Measurements from ENCODE around the gene RGMA.

Gene RGMA

DNA sequence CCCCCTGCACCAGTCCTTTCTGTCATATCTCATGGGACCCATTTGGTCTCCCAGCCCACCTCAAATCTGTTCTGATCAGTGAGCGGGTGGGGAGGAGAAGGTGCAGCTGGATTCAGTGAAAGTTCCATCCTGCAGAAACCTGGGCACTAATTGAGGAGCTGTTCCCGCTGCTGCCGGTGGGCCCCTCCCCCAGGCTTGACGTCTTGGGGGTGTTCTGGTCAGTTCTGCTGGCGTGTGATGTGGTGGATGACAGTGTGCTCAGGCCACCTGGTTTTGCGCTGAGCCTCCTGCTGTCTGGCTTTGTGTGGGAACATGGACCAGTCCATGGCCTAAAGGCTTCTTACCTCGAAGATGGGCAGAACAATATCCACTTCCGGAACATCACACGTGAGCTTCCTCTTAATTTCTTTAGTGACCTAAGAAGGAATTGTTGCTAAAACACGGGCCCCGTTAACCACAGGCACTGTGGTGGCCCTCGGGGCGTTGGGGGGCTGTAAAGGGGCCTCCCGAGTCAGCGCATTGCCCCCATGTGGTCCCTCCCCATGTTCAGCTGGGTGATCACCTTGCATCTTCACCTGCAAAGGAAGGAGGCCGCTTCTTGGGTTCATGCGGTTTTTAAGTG is 59.7 kb downstream of the RGMA start:
- DNase-seq: no peak
- Histone ChIP-seq H3K27ac (no peak overlapping the region), H3K36me3 (replicated peaks) (peaks cover 41% of the 10 kb centered on the region), H3K4me3 (ENCODE audit: low read depth, low read length) (no peak overlapping the region), H3K27me3 (replicated peaks) (no peaks in the 10 kb centered on the region)
- TF ChIP-seq, protein P1, sequence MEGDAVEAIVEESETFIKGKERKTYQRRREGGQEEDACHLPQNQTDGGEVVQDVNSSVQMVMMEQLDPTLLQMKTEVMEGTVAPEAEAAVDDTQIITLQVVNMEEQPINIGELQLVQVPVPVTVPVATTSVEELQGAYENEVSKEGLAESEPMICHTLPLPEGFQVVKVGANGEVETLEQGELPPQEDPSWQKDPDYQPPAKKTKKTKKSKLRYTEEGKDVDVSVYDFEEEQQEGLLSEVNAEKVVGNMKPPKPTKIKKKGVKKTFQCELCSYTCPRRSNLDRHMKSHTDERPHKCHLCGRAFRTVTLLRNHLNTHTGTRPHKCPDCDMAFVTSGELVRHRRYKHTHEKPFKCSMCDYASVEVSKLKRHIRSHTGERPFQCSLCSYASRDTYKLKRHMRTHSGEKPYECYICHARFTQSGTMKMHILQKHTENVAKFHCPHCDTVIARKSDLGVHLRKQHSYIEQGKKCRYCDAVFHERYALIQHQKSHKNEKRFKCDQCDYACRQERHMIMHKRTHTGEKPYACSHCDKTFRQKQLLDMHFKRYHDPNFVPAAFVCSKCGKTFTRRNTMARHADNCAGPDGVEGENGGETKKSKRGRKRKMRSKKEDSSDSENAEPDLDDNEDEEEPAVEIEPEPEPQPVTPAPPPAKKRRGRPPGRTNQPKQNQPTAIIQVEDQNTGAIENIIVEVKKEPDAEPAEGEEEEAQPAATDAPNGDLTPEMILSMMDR (IDR thresholded peaks at IDR 0.05; ENCODE audit: low read depth, low read length, missing control alignments): no peak
- in situ Hi-C loops (cut with HindIII; ENCODE audit: low pct_ligation_motif_present, low sequenced_read_pairs): no loop called here

DNA sequence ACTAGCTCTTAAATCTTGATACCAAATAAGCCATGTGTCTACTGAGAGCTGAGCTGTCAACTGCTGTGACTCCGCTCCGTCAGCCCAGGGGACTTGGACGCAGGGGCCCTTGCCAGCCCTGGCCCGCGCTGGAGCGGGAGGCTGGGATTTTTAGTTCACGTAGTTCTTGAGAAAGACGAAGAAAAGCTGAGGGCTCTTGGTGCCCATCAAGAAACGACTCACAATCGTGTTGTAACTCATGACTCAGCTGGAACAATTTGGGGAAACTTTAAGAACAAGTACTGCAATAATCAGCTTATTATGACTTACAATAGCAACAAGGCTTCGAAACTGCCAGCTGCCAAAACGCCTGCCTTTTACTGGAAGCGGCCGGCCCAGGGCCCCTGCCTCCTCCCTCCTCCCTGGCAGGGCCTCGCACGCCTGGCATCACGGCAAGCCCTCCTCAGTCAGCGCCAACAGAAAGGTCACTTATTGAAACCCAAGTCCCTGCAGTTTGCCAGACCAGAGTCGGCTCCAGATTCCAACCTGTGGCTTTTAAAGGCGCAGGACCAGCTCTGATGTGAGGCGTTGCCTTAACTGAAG is 60.3 kb downstream of the RGMA start:
- peaks cover 43% of the 10 kb centered on the region for H3K36me3 ChIP-seq (replicated peaks)
- peak; percentile 28 for DNase-seq
- H3K4me3 ChIP-seq (ENCODE audit: low read depth, low read length): no peak overlapping the region
- TF ChIP-seq, protein P1 (IDR thresholded peaks at IDR 0.05; ENCODE audit: low read depth, low read length, missing control alignments): no peak
- in situ Hi-C loops (cut with HindIII; ENCODE audit: low pct_ligation_motif_present, low sequenced_read_pairs): no loop called here
- H3K27me3 ChIP-seq (replicated peaks): no peaks in the 10 kb centered on the region
- no peak overlapping the region for H3K27ac ChIP-seq

DNA sequence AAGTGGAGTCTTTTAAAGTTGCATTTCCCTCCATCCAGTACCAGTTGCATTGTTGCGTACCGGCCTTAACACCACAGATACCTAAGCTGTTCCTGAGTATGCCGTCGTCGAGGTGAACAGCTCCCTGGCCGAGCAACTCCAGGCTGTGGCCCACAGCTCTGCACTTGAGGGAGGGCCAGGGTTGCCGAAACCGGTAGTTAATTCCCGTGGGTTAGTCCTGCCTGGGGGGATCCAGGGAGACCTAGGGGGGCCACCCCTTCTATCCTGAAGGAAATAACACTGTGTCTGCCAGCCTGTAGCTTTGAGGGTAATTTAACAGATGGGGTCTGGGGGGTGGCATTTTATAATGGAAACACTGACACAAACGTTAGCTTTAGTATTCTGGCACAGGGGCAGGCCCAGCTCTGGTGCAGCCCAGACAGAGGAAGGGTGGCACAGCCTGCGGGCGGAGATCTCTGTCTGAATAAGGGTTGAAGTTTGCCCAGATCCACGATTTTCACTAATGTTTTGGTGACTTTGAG is 60.8 kb downstream of the RGMA start:
- TF ChIP-seq, protein P1 (IDR thresholded peaks at IDR 0.05; ENCODE audit: low read depth, low read length, missing control alignments): no peak
- in situ Hi-C loops (cut with HindIII; ENCODE audit: low pct_ligation_motif_present, low sequenced_read_pairs): no loop called here
- DNase-seq: no peak
- Histone ChIP-seq H3K36me3 (replicated peaks) (peaks cover 46% of the 10 kb centered on the region), H3K27ac (no peak overlapping the region), H3K4me3 (ENCODE audit: low read depth, low read length) (no peak overlapping the region), H3K27me3 (replicated peaks) (no peaks in the 10 kb centered on the region)

DNA sequence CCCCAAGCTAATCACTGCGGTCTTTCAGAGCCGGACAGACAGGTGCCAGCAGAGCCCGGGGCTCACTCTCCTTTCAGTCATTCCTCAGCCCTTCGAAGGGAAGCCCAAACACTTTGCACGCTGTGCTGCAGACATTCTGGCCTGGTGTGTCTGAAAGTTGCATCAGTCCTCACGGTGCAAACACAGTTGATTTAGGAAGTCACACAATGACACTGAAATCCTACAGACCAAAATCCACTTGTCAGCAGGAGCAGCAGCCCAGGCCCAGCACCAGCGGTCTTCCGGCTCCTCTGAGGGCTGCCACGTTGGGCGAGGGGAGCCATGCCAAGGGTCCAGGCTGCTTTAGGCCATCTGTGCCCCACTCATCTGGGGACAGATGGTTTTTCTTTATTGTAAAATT is 61.6 kb downstream of the RGMA start:
- in situ Hi-C loops (cut with HindIII; ENCODE audit: low pct_ligation_motif_present, low sequenced_read_pairs): no loop called here
- DNase-seq: no peak
- Histone ChIP-seq H3K4me3 (ENCODE audit: low read depth, low read length) (no peak overlapping the region), H3K27me3 (replicated peaks) (no peaks in the 10 kb centered on the region), H3K36me3 (replicated peaks) (peaks cover 54% of the 10 kb centered on the region), H3K27ac (no peak overlapping the region)
- TF ChIP-seq, protein P1 (IDR thresholded peaks at IDR 0.05; ENCODE audit: low read depth, low read length, missing control alignments): no peak

DNA sequence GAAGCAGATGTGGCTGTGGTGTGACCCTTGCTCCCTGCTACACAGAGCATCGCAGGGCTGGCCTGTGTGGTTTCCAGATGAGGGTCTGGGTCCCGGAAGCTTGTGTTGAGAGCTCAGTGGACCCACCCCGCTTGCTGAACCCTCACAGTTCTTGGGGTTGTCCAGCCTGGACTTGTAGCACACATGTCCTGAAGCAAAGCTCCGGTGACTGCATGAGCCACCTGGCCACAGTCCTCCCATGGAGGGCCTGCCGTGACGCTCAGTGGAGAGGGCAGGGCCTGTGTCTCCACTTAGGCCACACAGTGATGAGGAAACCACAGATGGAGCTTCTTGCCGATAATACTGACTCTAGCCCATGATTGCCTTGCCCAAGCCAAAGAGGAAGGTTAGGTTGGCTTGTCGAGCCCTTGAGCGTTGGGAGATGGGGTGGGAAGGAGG is 62.6 kb downstream of the RGMA start:
- no peak for DNase-seq
- H3K27me3 ChIP-seq (replicated peaks): no peaks in the 10 kb centered on the region
- no peak overlapping the region for H3K4me3 ChIP-seq (ENCODE audit: low read depth, low read length)
- H3K36me3 ChIP-seq (replicated peaks): peaks cover 64% of the 10 kb centered on the region
- in situ Hi-C loops (cut with HindIII; ENCODE audit: low pct_ligation_motif_present, low sequenced_read_pairs): no loop called here
- no peak overlapping the region for H3K27ac ChIP-seq
- TF ChIP-seq, protein P1 (IDR thresholded peaks at IDR 0.05; ENCODE audit: low read depth, low read length, missing control alignments): no peak
